GM18520 (cell line): ENCODE data around the gene HACD4.
"Not testable (repeated sequence)": the region's sequence is repeated elsewhere in the genome, so short reads cannot be mapped to it uniquely, and the experiment has no call there.

Experiments
- ATAC-seq: cut with Tn5 transposase; IDR thresholded peaks from one replicate; pipeline ENCODE4 v1.9.1; 2021; ENCODE audit not compliant: unreplicated experiment

The HACD4 gene

DNA sequence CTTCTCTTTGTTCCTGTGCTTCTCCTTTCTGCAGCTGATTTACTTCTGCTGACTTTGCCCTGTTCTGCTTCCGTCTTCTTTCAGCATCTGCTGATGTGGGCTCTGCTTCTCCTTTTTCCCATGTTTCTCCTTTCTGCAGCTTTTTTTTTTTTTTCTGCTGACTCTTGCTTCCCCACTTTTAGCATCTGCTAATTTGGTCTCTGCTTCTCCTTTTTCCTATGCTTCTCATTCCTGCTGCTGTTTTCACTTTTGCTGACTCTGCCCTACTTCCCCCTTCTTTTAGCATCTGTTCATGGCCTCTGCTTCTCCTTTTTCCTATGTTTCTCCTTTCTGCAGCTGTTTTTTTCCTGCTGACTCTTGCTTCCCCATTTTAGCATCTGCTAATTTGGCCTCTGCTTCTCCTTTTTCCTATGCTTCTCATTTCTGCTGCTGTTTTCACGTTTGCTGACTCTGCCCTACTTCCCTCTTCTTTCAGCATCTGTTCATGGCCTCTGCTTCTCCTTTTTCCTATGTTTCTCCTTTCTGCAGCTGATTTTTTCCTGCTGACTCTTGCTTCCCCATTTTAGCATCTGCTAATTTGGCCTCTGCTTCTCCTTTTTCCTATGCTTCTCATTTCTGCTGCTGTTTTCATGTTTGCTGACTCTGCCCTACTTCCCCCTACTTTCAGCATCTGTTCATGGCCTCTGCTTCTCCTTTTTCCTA, 58.0 kb downstream of the HACD4 start:
- ATAC-seq: not testable (repeated sequence)

DNA sequence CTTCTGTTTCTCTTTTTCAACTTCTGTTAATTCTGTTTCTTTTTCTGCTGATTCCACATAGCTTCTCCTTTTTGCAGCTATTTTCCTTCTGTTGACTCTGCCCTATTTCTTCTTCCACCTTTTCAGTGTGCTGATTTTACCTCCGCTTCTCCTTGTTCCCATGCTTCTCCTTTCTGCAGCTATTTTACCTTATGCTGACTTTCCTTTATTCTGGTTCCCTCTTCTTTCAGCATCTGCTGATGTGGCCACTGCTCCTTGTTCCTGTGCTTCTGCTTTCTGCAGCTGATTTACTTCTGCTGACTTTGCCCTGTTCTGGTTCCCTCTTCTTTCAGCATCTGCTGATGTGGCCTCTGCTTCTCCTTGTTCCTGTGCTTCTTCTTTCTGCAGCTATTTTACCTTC, 58.8 kb downstream of the HACD4 start:
- ATAC-seq: no peak

DNA sequence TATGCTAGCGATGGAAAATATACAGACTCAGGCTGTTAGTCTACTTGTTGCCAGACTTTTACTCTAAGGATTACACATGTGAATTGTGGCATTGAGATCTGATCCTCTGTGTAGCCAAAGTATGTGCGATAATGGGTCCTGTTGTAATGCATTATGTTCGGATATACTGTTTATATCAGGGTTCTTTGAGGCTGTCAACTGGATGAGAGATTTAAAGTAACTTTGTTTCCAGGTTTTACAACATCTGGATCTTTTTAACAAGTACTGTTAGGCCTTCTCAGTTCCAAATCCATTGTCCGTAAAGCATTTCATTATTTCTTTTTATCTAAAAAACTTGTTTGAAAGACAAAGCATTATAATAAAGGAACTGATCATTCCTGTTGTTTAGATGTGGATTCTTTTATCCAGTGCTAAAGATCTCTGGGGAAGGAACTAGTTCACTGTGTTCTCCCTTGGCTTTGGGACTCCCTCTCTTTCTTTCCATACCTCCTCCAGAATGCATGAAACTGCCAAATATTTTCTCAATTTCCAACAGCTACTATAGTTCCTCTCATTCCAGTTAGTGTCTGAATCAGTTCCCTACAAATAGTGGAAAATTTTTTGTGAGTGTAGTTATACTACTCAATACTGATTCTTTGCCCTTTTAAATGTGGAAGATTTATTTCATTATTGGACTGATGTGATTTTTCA, 68.8 kb downstream of the HACD4 start:
- ATAC-seq: no peak

DNA sequence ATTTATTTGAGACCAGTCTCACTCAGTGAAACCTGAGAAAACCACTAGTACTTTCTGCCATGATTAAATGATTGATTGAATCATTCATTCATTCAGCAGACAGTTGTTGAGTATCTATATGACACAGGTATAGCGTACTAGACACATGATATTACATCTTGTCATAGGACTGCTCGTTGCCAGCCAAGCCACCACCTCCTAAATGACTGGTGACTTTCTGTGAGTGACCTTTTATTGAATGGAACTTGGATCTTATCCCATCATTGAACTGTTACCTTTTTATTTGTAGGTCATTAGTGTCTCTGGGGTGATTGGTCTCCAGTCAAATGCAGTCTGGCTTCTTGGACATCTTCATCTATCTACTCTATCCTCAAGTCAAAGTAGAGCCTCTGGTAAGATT, 80.7 kb downstream of the HACD4 start:
- no peak for ATAC-seq
